ENCODE data around the gene CEACAM19. TPM values are rescaled to one million over a fixed set of nuclear protein-coding genes. Genes with fewer than 3 reads are reported as not detected.
"Not testable (repeated sequence)": the region's sequence is repeated elsewhere in the genome, so short reads cannot be mapped to it uniquely, and the experiment has no call there.

The CEACAM19 gene
- total RNA-seq, 3 donors from 2014 or later: 5.8 to 8.0 (median 6.9) TPM

DNA sequence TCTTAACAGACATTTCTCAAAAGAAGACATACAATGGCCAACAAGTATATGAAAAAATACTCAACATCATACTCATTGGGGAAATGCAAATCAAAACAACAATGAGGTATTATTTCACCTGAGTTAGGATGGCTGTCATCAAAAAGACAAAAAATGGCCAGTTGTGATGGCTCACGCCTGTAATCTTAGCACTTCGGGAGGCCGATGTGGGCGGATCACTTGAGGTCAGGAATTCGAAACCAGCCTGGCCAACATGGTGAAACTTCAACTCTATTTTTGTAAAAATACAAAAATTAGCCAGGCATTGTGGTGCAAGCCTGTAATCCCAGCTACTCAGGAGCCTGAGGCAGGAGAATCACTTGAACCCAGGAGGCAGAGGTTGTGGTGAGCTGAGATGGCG, 49.7 kb downstream of the CEACAM19 start:
- H3K9me3 ChIP-seq: no peaks in the 10 kb centered on the region
- H3K4me1 ChIP-seq (ENCODE audit: low read depth): peaks cover 40% of the 10 kb centered on the region
- no peak overlapping the region for H3K4me3 ChIP-seq
- H3K36me3 ChIP-seq (ENCODE audit: low read depth): no peaks in the 10 kb centered on the region
- ATAC-seq (no peak), DNase-seq (no peak)
- intact Hi-C loops (cut with DNase I, micrococcal nuclease): loop anchor here in 1 of 2 donors (5.0 kb wide), 1 partner anchor 51 kb away; no protein-coding TSS in a partner anchor
- TF ChIP-seq, protein P1, sequence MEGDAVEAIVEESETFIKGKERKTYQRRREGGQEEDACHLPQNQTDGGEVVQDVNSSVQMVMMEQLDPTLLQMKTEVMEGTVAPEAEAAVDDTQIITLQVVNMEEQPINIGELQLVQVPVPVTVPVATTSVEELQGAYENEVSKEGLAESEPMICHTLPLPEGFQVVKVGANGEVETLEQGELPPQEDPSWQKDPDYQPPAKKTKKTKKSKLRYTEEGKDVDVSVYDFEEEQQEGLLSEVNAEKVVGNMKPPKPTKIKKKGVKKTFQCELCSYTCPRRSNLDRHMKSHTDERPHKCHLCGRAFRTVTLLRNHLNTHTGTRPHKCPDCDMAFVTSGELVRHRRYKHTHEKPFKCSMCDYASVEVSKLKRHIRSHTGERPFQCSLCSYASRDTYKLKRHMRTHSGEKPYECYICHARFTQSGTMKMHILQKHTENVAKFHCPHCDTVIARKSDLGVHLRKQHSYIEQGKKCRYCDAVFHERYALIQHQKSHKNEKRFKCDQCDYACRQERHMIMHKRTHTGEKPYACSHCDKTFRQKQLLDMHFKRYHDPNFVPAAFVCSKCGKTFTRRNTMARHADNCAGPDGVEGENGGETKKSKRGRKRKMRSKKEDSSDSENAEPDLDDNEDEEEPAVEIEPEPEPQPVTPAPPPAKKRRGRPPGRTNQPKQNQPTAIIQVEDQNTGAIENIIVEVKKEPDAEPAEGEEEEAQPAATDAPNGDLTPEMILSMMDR (IDR thresholded peaks at IDR 0.05): no peak

DNA sequence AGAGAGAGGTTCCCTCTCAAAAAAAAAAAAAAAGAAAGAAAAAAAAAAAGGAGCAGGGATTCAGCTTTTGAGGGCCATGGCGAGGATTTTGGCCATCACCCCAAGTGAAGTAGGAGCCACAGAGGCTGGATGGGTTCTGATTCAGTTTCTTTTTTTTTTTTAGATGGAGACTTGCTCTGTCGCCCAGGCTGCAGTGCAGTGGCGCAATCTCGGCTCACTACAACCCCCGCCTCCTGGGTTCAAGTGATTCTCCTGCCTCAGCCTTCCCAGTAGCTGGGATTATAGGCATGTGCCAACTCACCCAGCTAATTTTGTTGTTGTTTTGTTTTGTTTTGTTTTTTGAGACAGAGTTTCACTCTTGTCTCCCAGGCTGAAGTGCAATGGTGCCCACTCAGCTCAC, 50.1 kb downstream of the CEACAM19 start:
- H3K9me3 ChIP-seq; H3K36me3 ChIP-seq (ENCODE audit: low read depth); H3K4me3 ChIP-seq; ATAC-seq; DNase-seq: not testable (repeated sequence)
- intact Hi-C loops (cut with DNase I, micrococcal nuclease): loop anchor here in 1 of 2 donors (5.0 kb wide), 1 partner anchor 51 kb away; no protein-coding TSS in a partner anchor
- peaks cover 44% of the 10 kb centered on the region for H3K4me1 ChIP-seq (ENCODE audit: low read depth)

DNA sequence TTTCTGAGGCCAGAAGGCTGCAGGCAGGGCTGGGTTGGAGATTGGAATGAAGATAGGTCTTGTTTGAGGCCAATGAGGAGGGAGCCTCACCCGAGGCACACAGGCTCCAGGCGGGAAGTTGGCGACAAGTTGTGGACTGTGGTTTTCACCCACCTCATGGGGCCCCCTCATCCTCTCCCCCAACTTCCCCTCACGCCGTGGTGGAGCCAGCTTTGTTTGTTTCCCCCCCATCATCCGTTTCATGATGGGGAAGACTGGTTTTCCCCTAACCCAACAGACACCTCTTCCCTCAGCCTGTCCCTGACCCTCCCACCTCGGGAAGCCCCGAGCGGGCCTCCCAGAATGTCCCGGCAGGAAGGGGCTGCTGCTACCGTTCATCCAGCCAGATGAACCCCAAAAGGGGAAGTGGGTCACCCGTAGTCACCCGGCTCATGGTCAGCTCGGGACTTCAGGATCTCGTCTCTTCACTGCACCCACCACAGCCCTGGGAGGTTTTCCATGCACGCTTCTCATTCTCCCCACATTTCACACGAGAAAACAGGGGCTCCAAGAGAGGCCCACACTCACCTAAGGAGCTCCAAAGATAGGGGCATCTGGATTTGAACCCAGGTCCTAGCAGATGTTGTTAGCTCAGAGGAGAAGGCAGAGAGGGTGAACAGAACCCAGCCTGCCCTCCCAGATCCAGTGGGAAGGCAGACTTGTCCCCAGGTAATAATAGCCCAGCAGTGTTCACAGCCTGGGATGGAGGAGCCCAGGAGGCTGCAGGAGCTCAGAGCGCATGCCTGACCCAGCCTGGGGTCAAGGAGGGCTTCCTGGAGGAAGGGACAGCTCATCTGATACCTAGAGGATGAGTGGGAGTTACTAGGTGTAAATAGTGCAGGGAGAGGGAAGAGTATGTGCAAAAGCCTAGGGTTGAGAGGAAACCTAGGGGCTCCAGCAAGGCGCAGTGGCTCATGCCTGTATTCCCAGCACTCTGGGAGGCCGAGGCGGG, 51.1 kb downstream of the CEACAM19 start:
- no peak overlapping the region for H3K4me3 ChIP-seq
- H3K36me3 ChIP-seq (ENCODE audit: low read depth): no peaks in the 10 kb centered on the region
- intact Hi-C loops (cut with DNase I, micrococcal nuclease): loop anchor here (2.0 to 5.0 kb wide), 2 partner anchors 48 to 50 kb away; no protein-coding TSS in a partner anchor
- no peaks in the 10 kb centered on the region for H3K9me3 ChIP-seq
- TF ChIP-seq, protein P1 (IDR thresholded peaks at IDR 0.05): no peak
- ATAC-seq (no peak), DNase-seq (no peak)
- peaks cover 40% of the 10 kb centered on the region for H3K4me1 ChIP-seq (ENCODE audit: low read depth)

DNA sequence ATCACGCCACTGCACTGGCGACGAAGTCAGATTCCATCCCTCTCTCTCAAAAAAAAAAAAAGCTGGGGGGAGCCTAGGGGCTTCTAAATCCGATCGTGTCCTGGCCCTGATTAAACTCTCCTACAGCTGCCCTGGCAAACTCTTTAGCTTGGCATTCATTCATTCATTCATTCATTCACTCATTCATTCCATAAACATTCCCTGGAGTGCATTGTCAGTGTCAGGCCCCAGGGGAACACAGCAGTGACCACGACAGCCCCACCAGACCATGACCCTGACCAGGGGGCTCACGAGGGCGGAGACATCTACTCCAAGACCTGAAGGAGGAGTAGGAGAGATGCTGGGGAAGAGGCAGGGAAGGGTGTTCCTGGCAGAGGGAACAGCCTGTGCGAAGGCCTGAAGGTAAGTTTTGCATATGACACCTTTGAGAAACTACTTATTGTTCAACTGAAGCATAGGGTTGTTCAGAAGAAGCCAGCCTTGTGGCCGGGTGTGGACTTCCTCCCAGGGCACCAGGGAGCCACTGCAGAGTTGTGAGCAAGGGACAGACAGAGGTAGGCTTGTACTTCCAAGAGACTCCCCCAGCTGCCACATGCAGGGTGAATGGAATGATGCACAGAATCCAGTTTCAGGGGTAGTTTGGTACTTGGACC, 52.1 kb downstream of the CEACAM19 start:
- no peaks in the 10 kb centered on the region for H3K36me3 ChIP-seq (ENCODE audit: low read depth)
- TF ChIP-seq, protein P1 (IDR thresholded peaks at IDR 0.05): no peak
- H3K9me3 ChIP-seq: no peaks in the 10 kb centered on the region
- DNase-seq (peak in 1 of 3 donors; percentile 62), ATAC-seq (peak; percentile 14)
- peaks cover 39% of the 10 kb centered on the region for H3K4me1 ChIP-seq (ENCODE audit: low read depth)
- intact Hi-C loops (cut with DNase I, micrococcal nuclease): loop anchor here (2.0 to 5.0 kb wide), 2 partner anchors 47 to 49 kb away; no protein-coding TSS in a partner anchor
- H3K4me3 ChIP-seq: no peak overlapping the region

DNA sequence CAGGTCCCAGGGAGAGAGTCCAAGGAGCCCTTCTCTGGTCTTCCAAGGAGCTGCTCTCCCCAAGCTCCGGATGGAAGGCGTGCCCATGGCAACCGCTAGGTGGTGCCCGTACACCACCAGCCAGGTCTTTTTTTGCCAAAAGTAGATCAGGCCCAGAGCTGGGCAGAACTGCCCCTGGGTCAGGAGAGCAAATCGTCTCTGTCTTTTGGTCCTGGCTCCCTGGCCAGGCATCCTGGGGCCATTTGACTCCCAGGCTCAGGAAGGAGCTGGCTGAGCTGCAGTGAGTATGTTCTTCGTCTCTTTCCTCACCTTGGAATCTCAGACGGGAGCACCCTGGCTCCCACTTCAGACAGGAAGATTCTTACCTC, 52.7 kb downstream of the CEACAM19 start:
- intact Hi-C loops (cut with DNase I, micrococcal nuclease): loop anchor here (2.0 to 5.0 kb wide), 2 partner anchors 47 to 48 kb away; no protein-coding TSS in a partner anchor
- TF ChIP-seq, protein P1 (IDR thresholded peaks at IDR 0.05): peak; percentile 94

More for the DNA sequence above, 52.7 kb downstream of the CEACAM19 start:
- DNase-seq (peak; percentile 88 to 93 (median 91)), ATAC-seq (peak; percentile 78)
- Histone ChIP-seq H3K4me3 (peak overlapping the region; percentile 13), H3K36me3 (ENCODE audit: low read depth) (no peaks in the 10 kb centered on the region), H3K4me1 (ENCODE audit: low read depth) (peaks cover 36% of the 10 kb centered on the region), H3K9me3 (no peaks in the 10 kb centered on the region)
